Mucosa of descending colon (tissue), 3 donors: ENCODE results near the gene ANKAR. TPM values are rescaled to one million over a fixed set of nuclear protein-coding genes. Genes with fewer than 3 reads are reported as not detected.
"Not testable (repeated sequence)": the region's sequence is repeated elsewhere in the genome, so short reads cannot be mapped to it uniquely, and the experiment has no call there.

Source experiments
- ATAC-seq: fragments of 200-7000 bp; cut with Tn5 transposase; one replicate; pipeline ENCODE4 v1.9.1; 2020; ENCODE audit warnings: mild to moderate bottlenecking, moderate library complexity
- DNase-seq, 3 donors: peaks; one replicate each; pipeline ENCODE4 v3.0.0-alpha.2; 2020
- H3K36me3 ChIP-seq: fragments of 200-600 bp; one replicate; pipeline ENCODE4 v1.8.0; 2021; ENCODE audit warnings: low read depth, mild to moderate bottlenecking
- H3K4me1 ChIP-seq: fragments of 200-600 bp; one replicate; pipeline ENCODE4 v1.8.0; 2021; ENCODE audit warnings: low read depth, mild to moderate bottlenecking
- H3K4me3 ChIP-seq: fragments of 200-600 bp; one replicate; pipeline ENCODE4 v1.8.0; 2021; ENCODE audit warnings: mild to moderate bottlenecking
- H3K9me3 ChIP-seq: fragments of 200-600 bp; one replicate; pipeline ENCODE4 v1.8.0; 2021; ENCODE audit warnings: mild to moderate bottlenecking
- intact Hi-C, 2 donors: fragments of 100-400 bp; cut with DNase I in 1 of 2; cut with micrococcal nuclease in 1 of 2; formaldehyde crosslinking; loops; one replicate each; pipeline versions ENCODE4 v1.11.0 to v1.11.1; 2022; cut with DNase I, micrococcal nuclease
- total RNA-seq, 3 donors: library from RNA; stranded (reverse); fragmentation: NEBNext Ultra II Directional in 2 of 3; extraction: Animal tissue kit (Norgen Biotek cat#: 25700) in 2 of 3; gene quantifications; one replicate each; pipeline versions ENCODE4 v1.2.1 to v1.2.4, GENCODE V29; 2021 to 2023
- TF ChIP-seq, protein P1 (sequence below): fragments of 200-600 bp; IDR thresholded peaks from one replicate; pipeline ENCODE4 v1.8.0; 2022; ENCODE audit warnings: antibody characterized with exemption, mild to moderate bottlenecking
- donor health status: DM: no; HTN: no; CAD: no; lungs with moderate emphysema.
- donor health status: DM: no; HTN: no; CAD: no.
- donor health status: DM: no; HTN: yes; CAD: no.

ANKAR gene
- total RNA-seq, 3 donors from 2014 or later: 7.8 to 14.2 (median 14.1) TPM

DNA sequence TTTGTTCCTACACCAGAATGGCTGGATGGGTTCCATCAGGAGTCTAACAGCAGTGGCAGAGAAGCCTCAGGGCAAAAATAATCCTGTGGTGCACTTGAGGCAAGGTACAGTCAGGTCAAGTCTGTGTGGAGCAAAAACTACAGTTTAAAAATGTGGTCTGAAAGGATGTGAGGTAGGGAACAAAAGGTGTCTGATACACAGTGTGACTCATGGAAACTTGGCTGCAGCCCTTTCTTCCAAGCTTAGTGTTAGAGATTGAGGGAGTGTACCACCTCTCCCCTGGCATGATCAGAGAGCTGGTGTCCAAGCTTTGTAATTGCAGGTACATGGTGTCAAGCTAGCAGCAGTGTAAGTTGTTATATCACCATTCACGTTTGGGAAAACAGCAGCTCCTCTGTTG lies 8.9 kb downstream of the ANKAR start:
- intact Hi-C loops: no loop called here
- no peak for ATAC-seq

GRCh38 chr2:189684811-189685210 lies 10.3 kb downstream of the ANKAR start:
- intact Hi-C loops: no loop called here
- Histone ChIP-seq H3K36me3 (no peaks in the 10 kb centered on the region), H3K9me3 (no peaks in the 10 kb centered on the region), H3K4me3 (no peak overlapping the region), H3K4me1 (no peaks in the 10 kb centered on the region)
- TF ChIP-seq, protein P1, sequence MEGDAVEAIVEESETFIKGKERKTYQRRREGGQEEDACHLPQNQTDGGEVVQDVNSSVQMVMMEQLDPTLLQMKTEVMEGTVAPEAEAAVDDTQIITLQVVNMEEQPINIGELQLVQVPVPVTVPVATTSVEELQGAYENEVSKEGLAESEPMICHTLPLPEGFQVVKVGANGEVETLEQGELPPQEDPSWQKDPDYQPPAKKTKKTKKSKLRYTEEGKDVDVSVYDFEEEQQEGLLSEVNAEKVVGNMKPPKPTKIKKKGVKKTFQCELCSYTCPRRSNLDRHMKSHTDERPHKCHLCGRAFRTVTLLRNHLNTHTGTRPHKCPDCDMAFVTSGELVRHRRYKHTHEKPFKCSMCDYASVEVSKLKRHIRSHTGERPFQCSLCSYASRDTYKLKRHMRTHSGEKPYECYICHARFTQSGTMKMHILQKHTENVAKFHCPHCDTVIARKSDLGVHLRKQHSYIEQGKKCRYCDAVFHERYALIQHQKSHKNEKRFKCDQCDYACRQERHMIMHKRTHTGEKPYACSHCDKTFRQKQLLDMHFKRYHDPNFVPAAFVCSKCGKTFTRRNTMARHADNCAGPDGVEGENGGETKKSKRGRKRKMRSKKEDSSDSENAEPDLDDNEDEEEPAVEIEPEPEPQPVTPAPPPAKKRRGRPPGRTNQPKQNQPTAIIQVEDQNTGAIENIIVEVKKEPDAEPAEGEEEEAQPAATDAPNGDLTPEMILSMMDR: no peak
- ATAC-seq (no peak), DNase-seq (no peak)

More for the DNA sequence above, 8.9 kb downstream of the ANKAR start:
- H3K36me3 ChIP-seq: no peaks in the 10 kb centered on the region
- DNase-seq: no peak
- TF ChIP-seq, protein P1: no peak
- H3K9me3 ChIP-seq: peaks cover 3% of the 10 kb centered on the region
- H3K4me1 ChIP-seq: no peaks in the 10 kb centered on the region
- H3K4me3 ChIP-seq: no peak overlapping the region

DNA sequence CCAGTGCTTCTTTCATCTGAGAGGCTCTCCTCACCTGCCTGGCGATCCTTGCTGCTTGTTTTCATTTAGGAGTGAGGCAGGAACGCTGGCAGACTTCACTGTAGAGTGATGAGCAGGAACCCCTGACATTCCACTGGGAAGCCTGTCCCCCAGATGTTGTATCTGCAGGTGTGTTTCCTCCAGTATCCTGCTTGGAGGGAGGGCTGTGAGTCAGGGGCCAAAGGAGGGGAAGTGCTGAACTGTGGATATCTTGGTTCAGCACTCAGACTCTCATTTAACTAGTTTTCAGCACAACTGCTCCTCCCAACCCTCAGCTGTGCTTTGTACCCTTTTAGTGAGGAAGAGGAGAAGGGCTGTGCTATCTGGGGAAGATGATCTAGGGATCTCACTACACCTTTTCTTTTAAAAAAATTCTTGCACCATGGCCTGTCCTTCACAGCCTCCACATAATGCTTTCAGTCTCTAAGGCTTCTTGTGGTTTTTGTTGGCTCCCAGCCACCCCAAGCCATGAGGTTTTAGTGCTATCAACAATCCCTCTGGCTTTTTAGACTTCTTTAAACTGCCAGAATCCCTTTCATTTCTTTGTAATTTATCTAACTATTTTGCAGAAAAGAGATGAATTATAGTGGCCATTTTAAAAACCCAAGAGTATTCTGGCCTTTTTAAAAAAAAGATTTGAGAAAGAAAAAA lies 11.2 kb downstream of the ANKAR start:
- Histone ChIP-seq H3K36me3 (no peaks in the 10 kb centered on the region), H3K4me1 (no peaks in the 10 kb centered on the region), H3K9me3 (no peaks in the 10 kb centered on the region), H3K4me3 (no peak overlapping the region)
- ATAC-seq: no peak
- peak in 1 of 3 donors; percentile 44 for DNase-seq
- intact Hi-C loops: no loop called here
- TF ChIP-seq, protein P1: no peak

GRCh38 chr2:189687796-189688195 lies 13.3 kb downstream of the ANKAR start:
- DNase-seq, H3K9me3 ChIP-seq, H3K4me3 ChIP-seq, ATAC-seq, intact Hi-C loops, H3K36me3 ChIP-seq, H3K4me1 ChIP-seq: not testable (repeated sequence)

DNA sequence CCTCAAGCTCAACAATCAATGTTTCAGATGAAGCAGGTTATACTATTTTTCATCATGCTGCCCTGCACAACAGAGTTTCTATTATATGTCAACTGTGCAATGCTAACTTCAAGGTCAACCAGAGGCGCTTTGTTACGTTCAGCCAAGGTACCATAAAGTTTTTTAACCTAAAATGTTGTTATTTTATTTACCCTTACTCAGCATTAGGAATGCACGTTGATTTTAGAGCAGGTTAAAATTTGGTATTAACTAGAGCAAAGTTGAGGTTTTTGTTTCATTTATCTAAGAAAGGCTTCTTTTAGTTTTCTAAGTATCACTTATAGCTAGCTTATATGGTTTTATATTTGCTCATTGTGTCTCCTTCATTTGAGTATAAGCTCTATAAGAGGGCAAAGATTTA lies 21.8 kb downstream of the ANKAR start:
- DNase-seq: no peak
- TF ChIP-seq, protein P1: no peak
- no peak overlapping the region for H3K4me3 ChIP-seq
- H3K4me1 ChIP-seq: peaks cover 4% of the 10 kb centered on the region
- ATAC-seq: no peak
- intact Hi-C loops: loop anchor here in 1 of 2 donors (5.0 kb wide), 1 partner anchor 34 kb away; the partner anchor contains the start of gene ASNSD1
- H3K9me3 ChIP-seq: no peaks in the 10 kb centered on the region
- H3K36me3 ChIP-seq: no peaks in the 10 kb centered on the region

GRCh38 chr2:189698020-189698887 lies 23.8 kb downstream of the ANKAR start:
- H3K9me3 ChIP-seq: no peaks in the 10 kb centered on the region
- no peak overlapping the region for H3K4me3 ChIP-seq
- peaks cover 4% of the 10 kb centered on the region for H3K4me1 ChIP-seq
- intact Hi-C loops: loop anchor here in 1 of 2 donors (5.0 kb wide), 1 partner anchor 36 kb away; the partner anchor contains the start of gene ASNSD1
- no peaks in the 10 kb centered on the region for H3K36me3 ChIP-seq
- TF ChIP-seq, protein P1: no peak
- peak; percentile 85 for ATAC-seq
- DNase-seq: peak in 1 of 3 donors; percentile 87
